HG03457 (cell line): ENCODE results near the gene ARF1.

Experiments used
- ATAC-seq: cut with Tn5 transposase; IDR thresholded peaks from one replicate; pipeline ENCODE4 v1.9.1; 2021; ENCODE audit warnings: moderate number of reproducible peaks; ENCODE audit not compliant: unreplicated experiment

The ARF1 gene

DNA sequence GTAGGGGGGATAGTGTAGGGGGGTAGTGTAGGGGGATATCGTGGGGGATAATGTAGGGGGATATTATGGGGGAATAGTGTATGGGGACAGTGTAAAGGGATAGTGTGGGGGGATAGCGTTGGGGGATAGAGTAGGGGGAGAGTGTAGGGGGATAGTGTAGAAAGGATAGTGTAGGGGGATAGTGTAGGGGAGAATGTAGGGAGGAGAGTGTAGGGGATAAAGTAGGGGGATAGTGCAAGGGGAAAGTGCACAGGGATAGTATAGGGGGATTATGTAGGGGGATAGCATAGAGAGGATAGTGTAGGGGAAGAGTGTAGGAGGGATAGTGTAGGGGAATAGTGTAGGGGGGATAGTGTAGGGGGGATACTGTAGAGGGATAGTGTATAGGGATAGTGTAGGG lies 12.3 kb upstream of the ARF1 start:
- no peak for ATAC-seq

DNA sequence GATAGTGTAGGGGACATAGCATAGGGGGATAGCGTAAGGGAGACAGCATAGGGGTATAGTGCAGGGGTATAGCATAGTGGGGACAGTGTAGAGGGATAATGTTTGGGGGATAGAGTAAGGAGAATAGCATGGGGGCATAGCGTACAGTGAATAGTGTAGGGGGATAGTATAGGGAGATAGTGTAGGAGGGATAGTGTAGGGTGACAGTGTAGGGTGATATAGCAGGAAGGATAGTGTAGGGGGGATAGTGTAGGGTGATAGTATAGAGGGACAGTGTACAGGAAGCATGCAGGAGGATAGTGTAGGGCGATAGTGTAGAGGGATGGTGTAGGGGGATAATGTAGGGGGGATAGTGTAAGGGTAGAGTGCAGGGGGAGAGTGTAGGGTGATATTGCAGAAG lies 11.7 kb upstream of the ARF1 start:
- no peak for ATAC-seq

- no peak for ATAC-seq
These were observed 10.5 kb upstream of the ARF1 start for GRCh38 chr1:228071839-228072657.

GRCh38 chr1:228072658-228073043 lies 9.9 kb upstream of the ARF1 start:
- ATAC-seq, result no peak

DNA sequence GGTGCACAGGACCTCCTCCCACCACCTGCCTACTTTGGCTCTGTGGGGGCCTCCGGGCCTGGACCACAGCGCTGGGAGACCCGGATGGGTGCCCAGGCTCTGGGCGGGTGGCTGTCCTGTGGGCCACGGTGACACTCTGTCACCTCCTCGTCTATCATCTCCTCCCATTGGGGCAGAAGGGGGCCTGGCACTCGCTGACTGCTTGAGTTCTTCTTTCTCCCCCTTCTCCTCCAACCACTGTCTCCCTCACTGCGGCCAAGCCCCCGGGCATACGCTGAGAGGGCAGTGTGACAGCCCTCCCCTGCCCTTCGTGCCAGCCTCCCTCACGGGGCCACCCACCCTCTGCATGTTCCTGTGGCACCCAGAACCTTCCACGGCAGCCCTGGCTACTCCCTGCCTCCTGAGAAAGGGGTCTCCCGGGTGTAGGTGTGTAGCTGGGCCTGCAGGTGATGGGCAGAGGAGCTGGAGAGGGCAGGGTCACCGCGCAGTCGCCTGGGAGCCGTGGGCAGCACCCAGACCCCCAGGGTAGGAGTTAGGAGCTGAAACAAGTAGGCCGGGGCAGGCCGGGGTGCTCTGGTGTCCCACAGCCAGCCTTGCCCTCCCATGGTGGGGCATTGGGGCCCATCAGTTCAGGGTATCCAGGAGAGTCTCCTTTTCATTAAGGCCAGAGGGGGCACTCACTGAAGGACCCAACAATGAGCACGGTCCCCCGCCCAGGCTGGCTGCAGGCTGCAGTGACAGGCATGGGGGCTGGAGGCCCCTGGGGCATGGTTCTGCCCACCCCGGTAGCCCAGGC lies 9.2 kb upstream of the ARF1 start:
- ATAC-seq, result no peak

GRCh38 chr1:228073857-228074545 lies 8.5 kb upstream of the ARF1 start:
- no peak for ATAC-seq

DNA sequence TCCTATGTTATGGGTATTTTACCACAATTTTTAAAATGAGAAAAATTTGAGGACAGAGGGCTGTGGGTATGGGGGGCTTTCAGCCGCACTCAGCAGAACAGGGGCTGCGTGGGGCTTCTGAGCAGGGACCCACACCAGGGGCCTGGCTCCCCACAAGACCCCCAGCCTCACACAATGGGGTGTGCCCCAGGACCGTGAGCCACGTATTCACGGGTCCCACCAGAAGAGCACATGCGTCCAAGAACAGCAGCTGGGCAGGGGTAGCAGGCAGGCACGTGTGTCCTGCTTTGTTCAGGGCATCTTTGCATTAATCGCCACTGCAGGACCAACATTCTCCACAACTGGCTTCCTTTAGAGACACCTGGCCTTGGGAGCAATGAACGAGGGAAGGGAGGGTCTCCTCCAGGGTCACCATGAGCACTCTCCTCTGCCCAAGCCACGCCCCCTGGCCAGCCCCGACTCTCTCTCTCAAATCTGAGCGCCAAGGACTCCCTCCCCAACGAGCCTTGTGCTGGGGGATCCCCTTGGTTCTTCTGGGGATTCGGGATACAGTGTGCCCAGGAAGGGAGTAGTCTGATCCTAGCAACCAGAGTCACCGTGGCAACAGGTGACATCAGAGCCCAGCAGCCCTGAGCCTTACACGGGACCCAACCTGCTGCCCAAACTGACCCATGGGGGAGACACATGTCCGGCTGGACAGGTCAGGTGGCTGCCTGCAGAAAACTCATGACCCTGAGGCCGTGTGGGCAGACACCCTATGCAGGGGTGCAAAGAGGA lies 7.4 kb upstream of the ARF1 start:
- no peak for ATAC-seq

GRCh38 chr1:228075801-228076271 lies 6.7 kb upstream of the ARF1 start:
- ATAC-seq, result no peak

- ATAC-seq, result no peak
These were observed 5.6 kb upstream of the ARF1 start for GRCh38 chr1:228076796-228077430.

DNA sequence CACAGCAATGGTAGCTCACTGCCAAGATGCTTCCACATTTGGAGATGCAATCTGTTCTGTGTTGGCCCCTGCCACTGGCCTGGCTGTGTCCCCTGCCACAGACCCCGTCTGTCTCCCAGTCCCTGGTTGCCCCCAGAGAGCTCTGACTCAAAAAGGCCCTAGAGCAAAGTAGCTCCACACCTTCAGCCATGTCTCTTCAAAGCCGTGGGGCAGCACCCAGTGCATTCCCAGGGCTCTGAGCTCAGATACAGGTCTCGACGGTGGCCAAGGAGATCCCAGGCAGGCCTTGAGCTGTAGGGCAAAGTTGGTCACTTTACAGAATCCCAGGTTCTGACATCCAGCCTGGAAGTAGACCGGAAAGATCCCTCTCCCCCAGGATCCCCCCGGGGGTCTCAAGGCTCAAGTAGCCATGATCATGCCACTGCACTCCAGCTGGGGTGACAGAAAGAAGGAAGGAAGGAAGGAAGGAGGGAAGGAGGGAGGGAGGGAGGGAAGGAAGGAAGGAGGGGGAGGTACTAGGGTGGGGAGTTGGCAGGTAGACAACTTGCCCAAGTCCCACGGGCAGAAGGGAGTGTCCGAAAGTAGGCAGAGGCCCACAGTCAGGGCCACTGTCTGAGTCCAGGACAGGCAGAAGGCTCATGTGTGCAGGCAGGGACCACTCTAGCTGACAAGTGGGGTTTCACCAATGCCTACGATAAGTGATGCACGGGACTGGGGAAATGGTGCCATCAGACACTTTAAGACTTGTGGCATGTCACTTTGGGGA lies 4.8 kb upstream of the ARF1 start:
- no peak for ATAC-seq

DNA sequence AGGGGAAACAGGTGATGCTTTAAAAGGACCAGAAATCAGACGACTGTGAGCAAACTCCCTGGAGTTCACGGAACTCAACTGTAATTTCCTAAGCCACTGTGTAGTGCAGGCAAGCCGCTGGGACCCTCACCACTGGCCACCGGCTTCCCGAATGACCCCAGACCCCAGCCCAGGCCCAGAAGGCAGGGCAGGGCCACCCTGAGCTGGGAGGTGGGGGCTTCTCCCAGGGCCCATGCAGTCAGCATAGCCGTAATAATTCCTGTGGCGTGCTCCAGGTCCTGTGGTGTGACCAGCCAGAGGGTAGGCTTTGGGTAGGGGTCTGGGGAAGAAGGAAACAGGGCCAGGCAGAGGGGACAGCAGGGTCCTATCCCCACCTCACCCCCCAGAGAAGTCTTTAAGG lies 3.5 kb upstream of the ARF1 start:
- no peak for ATAC-seq

- no peak for ATAC-seq
These were observed 2.8 kb upstream of the ARF1 start for GRCh38 chr1:228079601-228080263.

GRCh38 chr1:228081144-228081543 lies 1.4 kb upstream of the ARF1 start:
- no peak for ATAC-seq

DNA sequence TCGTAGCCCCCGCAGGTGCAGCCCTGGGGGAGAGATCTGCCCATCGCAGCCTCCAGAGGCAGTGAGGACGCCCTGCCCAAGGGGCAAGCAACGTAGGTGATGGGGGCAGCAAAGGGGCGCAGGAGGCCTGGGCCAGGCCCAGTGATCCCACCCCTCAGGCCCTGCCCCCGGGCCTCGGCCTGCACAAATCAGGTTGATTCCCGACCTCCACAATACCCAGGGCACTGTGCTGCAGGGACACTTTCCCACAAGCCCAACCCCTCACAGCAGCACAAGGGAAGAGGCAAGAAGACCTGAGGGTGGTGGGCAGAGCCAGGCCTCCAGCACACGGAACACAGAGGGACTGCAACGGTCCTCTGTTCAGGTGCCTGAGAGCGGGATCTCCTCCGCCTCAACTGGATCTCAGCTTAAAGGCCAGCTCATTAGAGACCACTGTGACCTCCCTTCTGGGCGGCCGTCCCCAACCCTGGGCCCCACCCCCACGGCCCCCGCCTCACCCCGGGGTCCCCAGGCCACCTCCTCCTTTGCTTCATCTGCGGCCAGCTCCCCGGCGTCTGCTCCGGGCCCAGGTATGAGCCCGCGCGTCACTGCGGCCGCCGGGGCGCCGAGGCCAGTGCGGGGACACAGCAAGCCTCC lies 812 bp upstream of the ARF1 start:
- no peak for ATAC-seq

- peak; percentile 20 for ATAC-seq
These were observed 686 bp downstream of the ARF1 start for GRCh38 chr1:228082918-228083870.

DNA sequence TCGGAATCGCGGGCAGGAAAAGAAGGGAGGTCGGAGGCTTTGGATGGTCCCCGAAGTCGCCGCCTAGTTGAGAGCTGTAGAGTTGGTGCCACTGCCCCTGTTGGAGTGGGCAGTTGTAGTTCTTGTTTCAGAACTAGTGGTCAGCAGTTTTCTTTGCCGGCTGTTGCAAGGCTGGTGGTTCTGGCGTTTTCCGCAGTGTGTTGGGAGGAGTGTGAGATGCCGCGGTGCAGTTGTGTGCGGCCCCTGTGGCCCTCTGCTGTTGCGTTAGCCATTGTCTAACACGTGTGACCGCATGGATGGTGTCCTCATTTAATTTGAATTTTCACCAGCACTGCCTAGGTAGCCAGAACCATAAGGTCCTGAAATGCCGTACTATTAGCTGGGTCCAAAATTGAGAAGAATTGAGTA lies 1.4 kb downstream of the ARF1 start:
- no peak for ATAC-seq

DNA sequence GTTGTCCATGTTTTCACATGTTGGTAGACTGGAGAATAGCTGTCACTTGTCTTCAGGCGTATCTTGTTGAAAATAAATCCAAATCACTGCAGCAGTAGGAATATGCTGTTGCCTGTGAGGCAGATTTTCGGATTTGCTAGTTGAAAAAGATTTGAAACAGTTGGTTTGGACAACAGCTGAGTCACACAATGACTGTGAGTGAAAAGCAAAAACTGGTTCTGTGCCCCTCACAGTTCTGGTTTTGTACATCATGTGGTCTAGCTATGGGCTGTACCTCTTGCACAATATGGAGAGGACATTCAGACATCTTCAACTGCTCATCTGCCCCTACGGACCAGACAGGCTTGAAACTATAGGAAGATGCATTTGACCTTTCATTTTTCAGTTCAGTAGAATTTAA lies 1.8 kb downstream of the ARF1 start:
- no peak for ATAC-seq
